DOHH2 (cell line): ENCODE measurements around the gene SMC4.

Experiments
- H3F3A ChIP-seq: fragments of 200-600 bp; sonication (generic), shearing (Covaris generic); 2 replicates; pipeline ENCODE4 v1.6.0; 2016; ENCODE audit warnings: antibody characterized with exemption, mild to moderate bottlenecking; ENCODE audit not compliant: control insufficient read depth, insufficient read depth
- H3K27ac ChIP-seq: fragments of 200-600 bp; sonication (generic); 2 replicates; pipeline ENCODE4 v1.5.1; 2014; ENCODE audit warnings: low read depth, mild to moderate bottlenecking, low read length, moderate library complexity
- H3K27me3 ChIP-seq: fragments of 200-600 bp; sonication (generic); 2 replicates; pipeline ENCODE4 v1.6.1; 2014; ENCODE audit warnings: mild to moderate bottlenecking, low read length, mixed read lengths; ENCODE audit not compliant: control insufficient read depth
- H3K36me3 ChIP-seq: fragments of 200-600 bp; sonication (generic); 2 replicates; pipeline ENCODE4 v1.6.1; 2014; ENCODE audit warnings: mild to moderate bottlenecking, low read length, moderate library complexity, mixed read lengths; ENCODE audit not compliant: control insufficient read depth
- H3K4me1 ChIP-seq: fragments of 200-600 bp; sonication (generic); 2 replicates; pipeline ENCODE4 v1.6.1; 2014; ENCODE audit warnings: mild to moderate bottlenecking, low read length, mixed read lengths; ENCODE audit not compliant: control insufficient read depth
- H3K4me2 ChIP-seq: fragments of 200-600 bp; sonication (generic); 2 replicates; pipeline ENCODE4 v1.6.0; 2014; ENCODE audit warnings: mild to moderate bottlenecking, low read length, moderate library complexity
- H3K4me3 ChIP-seq: fragments of 200-600 bp; sonication (generic); 2 replicates; pipeline ENCODE4 v1.5.1; 2014; ENCODE audit warnings: mild to moderate bottlenecking, low read length, mixed read lengths
- H3K79me2 ChIP-seq: fragments of 200-600 bp; sonication (generic); 2 replicates; pipeline ENCODE4 v1.6.1; 2014; ENCODE audit warnings: mild to moderate bottlenecking, low read length, mixed read lengths; ENCODE audit not compliant: control insufficient read depth
- H3K9me2 ChIP-seq: fragments of 200-600 bp; sonication (generic); replicated peaks from 2 replicates; pipeline ENCODE4 v1.6.1; 2014; ENCODE audit warnings: mild to moderate bottlenecking, low read length, mixed read lengths; ENCODE audit not compliant: control insufficient read depth
- H3K9me3 ChIP-seq: fragments of 200-600 bp; sonication (generic); 2 replicates; pipeline ENCODE4 v1.6.1; 2014; ENCODE audit warnings: antibody characterized with exemption, low read length, mixed read lengths; ENCODE audit not compliant: control insufficient read depth, insufficient read depth
- H4K20me1 ChIP-seq: fragments of 200-600 bp; sonication (generic); 2 replicates; pipeline ENCODE4 v1.6.0; 2014; ENCODE audit warnings: low read depth, mild to moderate bottlenecking, antibody characterized with exemption, low read length, moderate library complexity; ENCODE audit not compliant: control insufficient read depth, insufficient read depth
- CTCF ChIP-seq: fragments of 200-600 bp; sonication (generic); IDR thresholded peaks from one replicate; pipeline ENCODE4 v1.5.1; 2014; ENCODE audit warnings: antibody characterized with exemption, mild to moderate bottlenecking, low read depth, low read length; ENCODE audit not compliant: poor library complexity, severe bottlenecking
- EZH2phosphoT487 ChIP-seq: fragments of 200-600 bp; sonication (generic); IDR thresholded peaks from 2 replicates; pipeline ENCODE4 v1.6.1; 2017; ENCODE audit warnings: borderline replicate concordance, mild to moderate bottlenecking, antibody characterized with exemption, low read length, moderate library complexity, mixed read lengths

The SMC4 gene

GRCh38 chr3:160403028-160403545 lies 3.6 kb downstream of the SMC4 start:
- Histone ChIP-seq H3K36me3 (peaks cover 86% of the 10 kb centered on the region), H3K4me3 (peak overlapping the region; percentile 91)
- TF ChIP-seq EZH2phosphoT487 = no peak
- TF ChIP-seq CTCF = no peak

DNA sequence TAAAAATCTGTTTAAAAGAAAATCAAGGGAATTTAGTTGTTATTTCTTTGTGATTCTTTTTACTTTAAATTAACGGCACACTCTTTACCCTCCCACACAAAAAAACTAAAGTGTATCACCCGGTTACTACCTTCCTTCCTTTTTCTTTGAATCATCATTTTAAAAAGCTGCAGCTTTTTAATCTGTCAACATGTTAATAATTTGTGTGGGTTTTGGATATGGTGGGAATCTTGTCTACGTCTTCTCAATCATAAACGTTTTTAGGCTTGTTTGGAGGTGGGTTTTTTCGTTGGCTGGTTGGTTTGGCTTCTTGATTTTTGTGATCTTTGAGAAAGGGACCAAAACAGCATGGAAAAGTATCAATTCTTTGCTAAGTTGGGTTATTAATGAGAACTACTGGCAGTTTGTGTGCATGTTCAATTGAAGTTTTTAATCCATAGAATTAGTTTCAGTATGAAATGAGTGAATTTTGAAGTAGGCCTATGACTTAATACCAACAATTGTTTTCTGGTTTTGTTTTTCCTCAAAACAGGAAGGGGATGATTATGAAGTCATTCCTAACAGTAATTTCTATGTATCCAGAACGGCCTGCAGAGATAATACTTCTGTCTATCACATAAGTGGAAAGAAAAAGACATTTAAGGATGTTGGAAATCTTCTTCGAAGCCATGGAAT lies 4.5 kb downstream of the SMC4 start:
- H3K27me3 ChIP-seq = no peaks in the 10 kb centered on the region
- peaks cover 94% of the 10 kb centered on the region for H3K36me3 ChIP-seq
- H3K9me2 ChIP-seq = no peaks in the 10 kb centered on the region
- peak overlapping the region; percentile 91 for H3K4me3 ChIP-seq
- H3F3A ChIP-seq = peaks cover 56% of the 10 kb centered on the region
- H4K20me1 ChIP-seq = peaks cover 58% of the 10 kb centered on the region
- H3K4me2 ChIP-seq = peak overlapping the region; percentile 78
- H3K79me2 ChIP-seq = peaks cover 99% of the 10 kb centered on the region
- H3K9me3 ChIP-seq = no peaks in the 10 kb centered on the region
- TF ChIP-seq CTCF (no peak), EZH2phosphoT487 (no peak)
- H3K27ac ChIP-seq = peak overlapping the region; percentile 87
- H3K4me1 ChIP-seq = peaks cover 43% of the 10 kb centered on the region

More at GRCh38 chr3:160403028-160403545, 3.6 kb downstream of the SMC4 start:
- Histone ChIP-seq H3F3A (peaks cover 50% of the 10 kb centered on the region), H3K27ac (peak overlapping the region; percentile 87), H3K4me1 (peaks cover 46% of the 10 kb centered on the region), H3K27me3 (no peaks in the 10 kb centered on the region), H3K9me2 (no peaks in the 10 kb centered on the region), H3K9me3 (no peaks in the 10 kb centered on the region), H3K4me2 (peak overlapping the region; percentile 78), H3K79me2 (peaks cover 99% of the 10 kb centered on the region), H4K20me1 (peaks cover 58% of the 10 kb centered on the region)

DNA sequence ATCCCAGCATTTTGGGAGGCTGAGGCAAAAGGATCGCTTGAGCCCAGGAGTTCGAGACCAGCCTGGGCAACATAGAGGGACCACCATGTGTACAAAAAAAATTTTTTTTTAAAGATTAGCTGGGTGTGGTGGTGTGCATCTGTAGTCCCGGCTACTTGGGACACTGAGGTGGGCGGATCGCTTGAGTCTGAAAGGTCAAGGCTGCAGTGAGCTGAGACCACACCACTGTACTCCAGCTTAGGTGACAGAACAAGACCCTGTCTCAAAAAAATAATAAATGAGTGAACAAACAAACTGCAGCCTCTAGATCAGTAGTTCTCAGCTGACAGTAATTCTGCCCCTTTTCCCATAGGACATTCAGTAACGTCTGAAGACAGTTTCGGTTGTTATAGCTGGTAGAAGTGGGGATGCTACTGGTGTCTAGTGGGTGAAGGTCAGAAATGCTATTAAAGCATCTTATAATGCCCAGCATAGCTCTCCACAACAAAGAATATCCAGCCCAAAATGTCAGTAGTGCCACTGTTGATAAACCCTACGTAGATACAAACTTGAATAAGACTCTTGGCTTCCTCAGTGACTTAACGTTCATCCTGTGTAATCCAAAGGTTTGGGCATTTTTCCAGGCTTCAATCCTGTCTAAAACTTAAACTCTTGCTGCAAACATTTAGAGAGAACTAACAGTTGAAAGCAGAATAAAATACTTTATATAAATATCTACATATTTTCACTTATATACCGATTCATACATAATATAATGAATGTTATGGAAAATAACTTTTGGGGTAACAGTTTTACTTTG lies 10.6 kb downstream of the SMC4 start:
- no peak overlapping the region for H3K4me2 ChIP-seq
- no peak overlapping the region for H3K27ac ChIP-seq

More for the DNA sequence above, 10.6 kb downstream of the SMC4 start:
- no peaks in the 10 kb centered on the region for H3K9me3 ChIP-seq
- H3K36me3 ChIP-seq = peaks cover 94% of the 10 kb centered on the region
- TF ChIP-seq CTCF (no peak), EZH2phosphoT487 (no peak)
- H3K27me3 ChIP-seq = no peaks in the 10 kb centered on the region
- H3K79me2 ChIP-seq = peaks cover 83% of the 10 kb centered on the region
- H3F3A ChIP-seq = peaks cover 90% of the 10 kb centered on the region
- no peaks in the 10 kb centered on the region for H3K9me2 ChIP-seq
- peaks cover 20% of the 10 kb centered on the region for H3K4me1 ChIP-seq
- H4K20me1 ChIP-seq = peaks cover 26% of the 10 kb centered on the region
- no peak overlapping the region for H3K4me3 ChIP-seq
